Measurements from ENCODE around the gene CTTNBP2. TPM values are rescaled to one million over a fixed set of nuclear protein-coding genes. Genes with fewer than 3 reads are reported as not detected.

Gene CTTNBP2
- total and polyA plus RNA-seq, 2 of the 4 experiments (the other 2 are of a cell fraction): 6.6 to 11.3 TPM

DNA sequence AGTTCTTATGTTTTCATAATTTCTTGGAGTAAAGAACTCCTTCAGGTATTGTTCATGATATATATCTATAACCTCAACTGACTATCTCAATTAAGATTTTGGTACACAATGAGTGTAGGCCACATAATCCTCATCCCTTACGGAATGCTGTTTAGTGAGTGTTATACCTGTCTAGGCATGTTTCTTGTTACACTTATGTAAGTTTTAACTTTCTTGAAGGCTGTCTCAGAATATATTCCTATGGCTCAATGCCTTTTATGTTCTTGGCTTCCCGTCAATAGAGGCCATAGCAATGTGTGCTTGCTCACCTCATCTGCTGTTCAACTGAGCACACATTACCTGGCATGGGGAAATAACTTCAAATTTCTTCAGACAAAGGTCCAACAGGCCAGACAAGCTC, 185.1 kb downstream of the CTTNBP2 start:
- Histone ChIP-seq H2BK20ac (ENCODE audit: low read depth, low read length) (no peak overlapping the region), H4K8ac (ENCODE audit: low read depth in 2 of 2, low read length in 2 of 2) (no peak overlapping the region), H2AFZ (replicated peaks; ENCODE audit: low read length, poor library complexity) (no peak overlapping the region), H3K27ac (ENCODE audit: insufficient read depth, low read length) (no peak overlapping the region), H2BK120ac (ENCODE audit: low read depth, low read length) (no peak overlapping the region), H3K79me1 (ENCODE audit: low read depth in 1 of 2, low read length in 2 of 2) (no peaks in the 10 kb centered on the region), H3K4ac (ENCODE audit: low read depth, low read length) (no peak overlapping the region), H3K18ac (ENCODE audit: low read depth, low read length) (no peak overlapping the region), H2AK9ac (replicated peaks; ENCODE audit: low read depth, low read length, poor library complexity) (no peak overlapping the region), H3K4me3 (ENCODE audit: insufficient read depth, low read depth, low read length) (no peak overlapping the region), H3K9me1 (ENCODE audit: insufficient read depth, low read length) (no peaks in the 10 kb centered on the region), H4K20me1 (ENCODE audit: insufficient read depth, low read length) (no peaks in the 10 kb centered on the region), H3K14ac (replicated peaks; ENCODE audit: low read depth, low read length) (no peak overlapping the region), H2AK5ac (ENCODE audit: low read depth, low read length) (no peak overlapping the region), H3K4me2 (ENCODE audit: low read depth, low read length) (no peak overlapping the region), H2BK15ac (ENCODE audit: low read depth, low read length) (no peak overlapping the region), H4K91ac (ENCODE audit: insufficient read depth, low read depth, low read length) (no peak overlapping the region), H3K36me3 (ENCODE audit: control insufficient read depth, insufficient read depth, low read length) (no peaks in the 10 kb centered on the region), H2BK5ac (ENCODE audit: low read depth, low read length, poor library complexity, severe bottlenecking) (no peak overlapping the region), H3K9me3 (ENCODE audit: control insufficient read depth, insufficient read depth, low read length) (no peaks in the 10 kb centered on the region), H3K23ac (ENCODE audit: low read depth, low read length) (no peak overlapping the region), H3K56ac (ENCODE audit: extremely low read depth, insufficient read depth, low read length) (no peak overlapping the region), H3K9ac (ENCODE audit: low read depth, low read length) (no peak overlapping the region), H3K4me1 (ENCODE audit: control insufficient read depth, insufficient read depth, low read length) (no peaks in the 10 kb centered on the region), H4K5ac (ENCODE audit: low read depth, low read length) (no peak overlapping the region), H3K27me3 (ENCODE audit: control insufficient read depth, insufficient read depth, low read length) (no peaks in the 10 kb centered on the region; the same call in 1 of the 2 replicates)
- dilution Hi-C loops (cut with HindIII; ENCODE audit: low sequenced_read_pairs, unreplicated experiment): no loop called here
- TF ChIP-seq, protein P1, sequence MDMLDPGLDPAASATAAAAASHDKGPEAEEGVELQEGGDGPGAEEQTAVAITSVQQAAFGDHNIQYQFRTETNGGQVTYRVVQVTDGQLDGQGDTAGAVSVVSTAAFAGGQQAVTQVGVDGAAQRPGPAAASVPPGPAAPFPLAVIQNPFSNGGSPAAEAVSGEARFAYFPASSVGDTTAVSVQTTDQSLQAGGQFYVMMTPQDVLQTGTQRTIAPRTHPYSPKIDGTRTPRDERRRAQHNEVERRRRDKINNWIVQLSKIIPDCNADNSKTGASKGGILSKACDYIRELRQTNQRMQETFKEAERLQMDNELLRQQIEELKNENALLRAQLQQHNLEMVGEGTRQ (IDR thresholded peaks at IDR 0.05; ENCODE audit: low read depth, low read length): no peak
- TF ChIP-seq CEBPB (IDR thresholded peaks at IDR 0.05; ENCODE audit: low read depth, low read length) (no peak), POLR2A (IDR thresholded peaks at IDR 0.05; ENCODE audit: low read depth, low read length) (no peak), MAZ (IDR thresholded peaks at IDR 0.05; ENCODE audit: borderline replicate concordance, low read depth, low read length) (no peak), MXI1 (IDR thresholded peaks at IDR 0.05; ENCODE audit: borderline replicate concordance, low read depth, low read length) (no peak), RCOR1 (IDR thresholded peaks at IDR 0.05; ENCODE audit: insufficient replicate concordance, low read length) (no peak), NFE2L2 (IDR thresholded peaks at IDR 0.05; ENCODE audit: low read depth, low read length) (no peak), RAD21 (IDR thresholded peaks at IDR 0.05; ENCODE audit: low read length) (no peak), MAFK (IDR thresholded peaks at IDR 0.05; ENCODE audit: low read depth, low read length) (no peak), BHLHE40 (IDR thresholded peaks at IDR 0.05; ENCODE audit: low read depth, low read length) (no peak), SMC3 (IDR thresholded peaks at IDR 0.05; ENCODE audit: low read depth, low read length) (no peak), RFX5 (IDR thresholded peaks at IDR 0.05; ENCODE audit: low read depth, low read length) (no peak)
- TF ChIP-seq, protein P2, sequence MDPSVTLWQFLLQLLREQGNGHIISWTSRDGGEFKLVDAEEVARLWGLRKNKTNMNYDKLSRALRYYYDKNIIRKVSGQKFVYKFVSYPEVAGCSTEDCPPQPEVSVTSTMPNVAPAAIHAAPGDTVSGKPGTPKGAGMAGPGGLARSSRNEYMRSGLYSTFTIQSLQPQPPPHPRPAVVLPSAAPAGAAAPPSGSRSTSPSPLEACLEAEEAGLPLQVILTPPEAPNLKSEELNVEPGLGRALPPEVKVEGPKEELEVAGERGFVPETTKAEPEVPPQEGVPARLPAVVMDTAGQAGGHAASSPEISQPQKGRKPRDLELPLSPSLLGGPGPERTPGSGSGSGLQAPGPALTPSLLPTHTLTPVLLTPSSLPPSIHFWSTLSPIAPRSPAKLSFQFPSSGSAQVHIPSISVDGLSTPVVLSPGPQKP (IDR thresholded peaks at IDR 0.05; ENCODE audit: borderline replicate concordance, low read depth, low read length): no peak
- TF ChIP-seq, protein P3, sequence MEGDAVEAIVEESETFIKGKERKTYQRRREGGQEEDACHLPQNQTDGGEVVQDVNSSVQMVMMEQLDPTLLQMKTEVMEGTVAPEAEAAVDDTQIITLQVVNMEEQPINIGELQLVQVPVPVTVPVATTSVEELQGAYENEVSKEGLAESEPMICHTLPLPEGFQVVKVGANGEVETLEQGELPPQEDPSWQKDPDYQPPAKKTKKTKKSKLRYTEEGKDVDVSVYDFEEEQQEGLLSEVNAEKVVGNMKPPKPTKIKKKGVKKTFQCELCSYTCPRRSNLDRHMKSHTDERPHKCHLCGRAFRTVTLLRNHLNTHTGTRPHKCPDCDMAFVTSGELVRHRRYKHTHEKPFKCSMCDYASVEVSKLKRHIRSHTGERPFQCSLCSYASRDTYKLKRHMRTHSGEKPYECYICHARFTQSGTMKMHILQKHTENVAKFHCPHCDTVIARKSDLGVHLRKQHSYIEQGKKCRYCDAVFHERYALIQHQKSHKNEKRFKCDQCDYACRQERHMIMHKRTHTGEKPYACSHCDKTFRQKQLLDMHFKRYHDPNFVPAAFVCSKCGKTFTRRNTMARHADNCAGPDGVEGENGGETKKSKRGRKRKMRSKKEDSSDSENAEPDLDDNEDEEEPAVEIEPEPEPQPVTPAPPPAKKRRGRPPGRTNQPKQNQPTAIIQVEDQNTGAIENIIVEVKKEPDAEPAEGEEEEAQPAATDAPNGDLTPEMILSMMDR (conservative IDR thresholded peaks at IDR 0.05; ENCODE audit: low read depth, low read length): no peak
- intact Hi-C loops (cut with micrococcal nuclease): no loop called here
- CTCF ChIA-PET: interaction anchor here (0.6 kb wide), 1 partner anchor 70 kb away, joined by 4 read pairs; no protein-coding TSS in a partner anchor
- no peak for ATAC-seq (ENCODE audit: low read depth)
- POLR2A ChIA-PET (ENCODE audit: unreplicated experiment): no interaction called here
- no TSS peak for BruUV-seq (replicated peaks)
- no peak for DNase-seq
- no CpG with 5 or more reads among the region's 2 CpGs for WGBS, 2 experiments (ENCODE audit: extremely low coverage in 2 of 2, insufficient read length in 1 of 2)
- in situ Hi-C loops (cut with MboI; ENCODE audit: low sequenced_read_pairs): no loop called here
